Activated T-helper 9 cell treated with anti-CD3 and anti-CD28 coated beads, Interleukin-2, amount 50 U/mL, for 16 hours (primary cell): ENCODE measurements around the gene ENTPD8.
A peak's percentile ranks its signal among the peaks of the same experiment; 100 is the strongest.

Source experiments
- DNase-seq: peaks from one replicate; pipeline ENCODE4 v3.0.0-alpha.2; 2020; ENCODE audit warnings: low read depth

Gene ENTPD8

DNA sequence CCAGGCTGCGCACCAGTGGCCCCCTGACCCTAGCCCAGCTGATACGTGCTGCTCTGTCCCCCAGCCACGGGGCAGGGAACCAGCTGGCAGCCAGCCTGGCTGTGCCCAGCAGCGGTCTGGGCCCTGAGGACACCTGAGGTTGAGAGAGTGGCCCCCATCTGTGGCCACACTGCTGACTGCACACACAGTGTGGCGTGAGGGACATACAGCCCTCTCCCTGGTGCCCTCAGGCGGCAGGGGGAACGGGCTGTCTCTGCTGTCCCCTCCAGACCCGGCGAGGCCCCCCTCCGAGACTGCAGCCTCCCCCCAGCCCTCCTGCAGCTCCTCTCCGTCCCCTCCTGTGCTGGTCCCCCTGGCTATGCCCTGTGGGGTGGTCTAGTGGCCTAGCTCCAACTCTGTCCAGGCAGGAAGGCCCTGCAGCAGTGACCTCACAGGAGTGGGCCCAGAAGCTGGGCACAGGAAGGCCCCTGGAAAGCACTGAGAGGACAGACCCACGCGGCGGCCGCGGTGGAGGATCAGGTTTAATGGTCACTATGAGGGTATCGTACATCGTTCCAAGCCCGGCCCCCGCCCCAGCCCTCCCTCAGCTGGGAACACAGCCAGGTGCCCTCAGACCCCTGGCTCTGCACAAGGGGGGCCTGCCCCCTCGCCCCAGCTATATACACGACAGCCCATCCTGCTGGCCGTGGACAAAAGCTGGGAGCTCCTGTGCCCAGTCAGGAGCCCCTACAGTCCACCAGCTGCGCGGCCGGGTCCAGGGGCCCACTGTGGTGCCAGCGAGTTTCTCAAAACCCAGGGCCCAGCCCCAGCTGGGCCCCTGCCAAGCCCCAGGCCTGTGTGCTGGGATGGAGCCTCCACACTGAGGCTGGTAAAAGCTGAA is 6.8 kb upstream of the ENTPD8 start:
- no peak for DNase-seq

DNA sequence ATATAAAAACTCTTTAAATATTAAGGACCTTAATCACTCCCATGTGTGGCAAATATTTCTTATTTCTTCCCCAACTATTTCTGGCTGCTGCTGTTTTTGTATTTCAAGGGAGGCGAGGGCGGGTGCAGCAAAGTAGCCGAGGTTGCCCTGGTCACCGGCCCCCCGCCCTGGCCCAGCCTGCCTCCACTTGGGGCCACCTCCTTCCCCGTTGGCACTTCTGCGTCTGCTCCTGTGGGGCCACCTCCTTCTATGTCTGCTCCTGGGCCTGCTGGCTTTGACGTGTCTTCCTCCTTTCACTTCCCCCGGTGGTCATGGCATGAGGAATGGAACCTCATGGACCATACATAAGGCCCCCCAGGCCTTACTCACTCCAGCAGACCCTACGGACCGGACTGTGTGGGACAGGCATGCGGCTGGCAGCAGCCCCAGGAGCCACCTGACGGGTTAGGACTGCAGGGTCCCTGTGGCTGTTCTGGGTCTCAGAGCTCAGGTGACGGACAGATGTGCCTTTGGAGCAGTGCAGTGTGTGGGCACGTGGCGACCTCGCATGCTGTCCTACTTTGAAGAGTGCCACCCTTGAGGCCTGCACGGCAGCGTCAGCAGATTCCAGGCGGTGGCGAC is 5.8 kb upstream of the ENTPD8 start:
- no peak for DNase-seq

DNA sequence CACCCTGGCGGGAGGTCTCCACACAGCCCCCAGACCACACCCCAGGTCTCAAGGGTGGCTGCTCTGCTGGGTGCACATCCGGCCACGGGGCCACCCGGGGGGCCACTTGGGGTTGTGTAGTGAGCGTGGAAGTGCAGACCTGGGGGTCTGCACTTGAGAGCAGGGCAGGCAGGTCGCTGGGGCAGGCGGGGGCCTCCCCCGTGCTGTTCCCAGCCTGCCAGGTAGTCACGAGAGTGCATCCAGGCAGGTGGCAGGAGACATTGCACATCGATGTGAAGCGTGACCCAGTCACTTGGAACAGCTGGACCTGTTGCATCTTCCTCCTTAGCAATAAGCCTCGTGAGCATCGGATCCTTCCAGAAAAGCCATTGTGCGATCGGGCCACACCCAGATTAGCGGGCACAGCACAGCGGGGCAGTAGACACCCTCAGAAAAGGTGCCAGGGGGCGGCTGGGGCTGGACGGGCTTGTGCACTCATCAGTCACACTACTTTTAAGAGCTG is 4.8 kb upstream of the ENTPD8 start:
- no peak for DNase-seq

DNA sequence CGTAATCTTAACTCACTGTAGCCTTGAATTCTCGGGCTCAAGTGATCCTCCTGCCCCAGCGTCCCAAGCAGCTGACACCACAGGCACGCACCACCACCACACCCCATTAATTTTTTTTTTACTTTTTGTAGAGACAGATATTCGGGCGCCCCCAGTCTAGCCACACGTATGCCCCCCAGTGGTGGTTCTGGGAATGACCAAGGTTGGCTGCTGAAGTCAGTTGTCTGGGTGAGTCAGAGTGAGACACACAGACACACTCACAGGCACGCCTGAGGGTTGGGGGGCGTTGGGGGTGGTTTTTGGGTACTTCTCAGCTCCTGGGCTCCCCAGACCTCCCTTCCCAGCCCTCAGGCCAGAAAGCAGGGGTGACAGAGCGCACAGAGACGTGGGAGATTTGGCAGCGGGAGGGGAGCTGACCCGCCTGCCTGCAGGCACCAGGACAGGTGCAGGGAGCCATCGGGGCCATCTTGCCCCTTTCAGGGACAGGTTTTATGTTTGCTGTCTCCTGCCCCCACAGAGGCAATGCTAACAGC is 4.2 kb upstream of the ENTPD8 start:
- peak; percentile 70 for DNase-seq

DNA sequence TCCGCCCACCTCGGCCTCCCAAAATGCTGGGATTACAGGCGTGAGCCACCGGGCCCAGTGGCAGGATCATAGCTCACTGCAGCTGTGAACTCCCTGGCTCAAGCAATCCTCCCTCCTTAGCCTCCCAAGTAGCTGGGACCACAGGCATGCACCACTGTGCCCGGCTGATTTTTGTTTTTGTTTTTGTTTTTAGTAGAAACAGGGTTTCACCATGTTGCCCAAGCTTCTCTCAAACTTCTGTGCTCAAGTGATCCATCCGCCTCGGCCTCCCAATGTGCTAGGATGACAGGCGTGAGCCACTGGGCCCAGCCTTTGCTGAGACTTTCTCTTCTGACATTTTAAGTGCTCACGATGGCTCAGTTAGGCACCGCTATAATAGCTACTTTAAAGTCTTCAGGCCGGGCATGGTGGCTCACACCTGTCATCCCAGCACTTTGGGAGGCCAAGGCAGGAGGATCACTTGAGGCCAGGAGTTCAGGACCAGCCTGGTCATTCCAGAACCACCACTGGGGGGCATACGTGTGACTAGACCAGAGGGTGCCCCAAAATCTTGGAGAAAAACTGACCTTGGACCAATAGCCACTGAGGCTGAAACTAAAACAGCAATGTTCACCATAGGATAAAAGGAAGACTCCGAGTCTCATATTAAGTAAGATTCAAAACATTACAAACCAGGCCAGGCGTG is 3.1 kb upstream of the ENTPD8 start:
- no peak for DNase-seq

DNA sequence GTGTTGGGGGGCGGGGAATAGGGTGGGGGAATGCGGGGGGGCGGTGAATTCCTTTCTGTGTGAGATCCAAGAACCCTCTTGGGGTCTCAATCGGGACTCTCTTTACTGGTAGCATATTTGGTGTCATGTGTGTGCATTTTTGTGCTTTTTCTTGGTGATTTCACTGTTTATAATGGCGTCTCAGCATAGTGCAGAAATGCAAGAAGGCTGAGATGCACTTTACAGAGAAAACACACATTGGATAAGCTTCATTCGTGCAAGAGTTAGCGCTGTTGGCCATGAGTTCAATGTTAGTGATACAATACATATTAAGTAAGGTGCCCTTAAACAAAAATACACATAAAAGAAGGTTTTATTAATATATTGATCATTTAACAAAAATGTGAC is 771 bp upstream of the ENTPD8 start:
- no peak for DNase-seq

DNA sequence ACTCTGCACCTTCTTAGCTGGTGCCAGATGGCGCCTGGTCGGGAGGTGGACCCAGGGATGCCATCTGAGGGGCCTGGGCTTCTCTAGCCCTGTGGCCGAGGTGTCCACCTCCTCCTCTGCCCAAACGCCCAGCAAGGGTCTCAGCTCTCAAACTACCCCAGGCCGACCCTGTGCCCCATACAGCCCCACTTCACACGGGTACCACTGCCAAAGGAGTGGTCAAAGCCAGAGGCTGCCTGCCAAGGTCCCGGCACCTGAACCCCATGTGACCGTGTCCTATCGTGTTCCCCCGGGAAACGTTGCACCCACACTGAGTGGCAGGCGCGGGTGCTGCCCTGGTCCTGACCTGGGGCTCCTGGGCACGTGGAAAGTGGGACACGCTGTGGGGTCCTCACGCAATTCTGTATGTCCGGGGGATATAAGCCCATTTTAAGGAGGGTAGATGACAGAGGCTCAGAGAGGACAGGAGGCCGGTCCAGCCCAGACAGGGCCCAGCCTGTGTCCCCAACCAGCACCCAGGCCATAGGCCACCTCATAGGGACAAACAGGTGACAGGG is 1.9 kb downstream of the ENTPD8 start:
- DNase-seq = no peak

DNA sequence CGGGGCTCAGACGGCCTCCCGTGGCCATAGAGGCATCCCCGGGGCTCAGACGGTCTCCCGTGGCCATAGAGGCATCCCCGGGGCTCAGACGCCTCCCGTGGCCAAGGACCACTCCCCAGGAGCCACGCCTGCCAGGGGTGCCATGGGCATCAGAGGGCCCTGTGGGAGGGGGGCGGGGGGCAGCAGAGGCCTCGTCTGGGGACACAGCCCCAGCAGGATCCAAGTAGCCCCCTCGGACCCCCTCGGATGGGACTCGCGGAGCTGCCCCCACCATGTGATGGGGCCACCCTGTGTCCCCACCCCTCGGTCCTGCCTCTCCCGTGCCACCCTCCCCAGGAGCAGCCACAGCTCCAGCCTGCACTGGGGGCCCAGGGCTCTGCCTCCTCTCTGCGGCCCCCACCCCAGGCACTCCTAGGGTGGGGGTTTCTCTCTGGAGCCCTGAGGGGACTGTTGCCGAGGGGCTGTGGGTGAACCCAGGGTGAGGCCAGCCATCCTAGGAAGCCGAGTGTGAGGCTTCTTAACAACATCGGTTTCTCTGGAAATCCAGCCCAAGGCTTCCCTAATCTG is 2.5 kb downstream of the ENTPD8 start:
- no peak for DNase-seq

DNA sequence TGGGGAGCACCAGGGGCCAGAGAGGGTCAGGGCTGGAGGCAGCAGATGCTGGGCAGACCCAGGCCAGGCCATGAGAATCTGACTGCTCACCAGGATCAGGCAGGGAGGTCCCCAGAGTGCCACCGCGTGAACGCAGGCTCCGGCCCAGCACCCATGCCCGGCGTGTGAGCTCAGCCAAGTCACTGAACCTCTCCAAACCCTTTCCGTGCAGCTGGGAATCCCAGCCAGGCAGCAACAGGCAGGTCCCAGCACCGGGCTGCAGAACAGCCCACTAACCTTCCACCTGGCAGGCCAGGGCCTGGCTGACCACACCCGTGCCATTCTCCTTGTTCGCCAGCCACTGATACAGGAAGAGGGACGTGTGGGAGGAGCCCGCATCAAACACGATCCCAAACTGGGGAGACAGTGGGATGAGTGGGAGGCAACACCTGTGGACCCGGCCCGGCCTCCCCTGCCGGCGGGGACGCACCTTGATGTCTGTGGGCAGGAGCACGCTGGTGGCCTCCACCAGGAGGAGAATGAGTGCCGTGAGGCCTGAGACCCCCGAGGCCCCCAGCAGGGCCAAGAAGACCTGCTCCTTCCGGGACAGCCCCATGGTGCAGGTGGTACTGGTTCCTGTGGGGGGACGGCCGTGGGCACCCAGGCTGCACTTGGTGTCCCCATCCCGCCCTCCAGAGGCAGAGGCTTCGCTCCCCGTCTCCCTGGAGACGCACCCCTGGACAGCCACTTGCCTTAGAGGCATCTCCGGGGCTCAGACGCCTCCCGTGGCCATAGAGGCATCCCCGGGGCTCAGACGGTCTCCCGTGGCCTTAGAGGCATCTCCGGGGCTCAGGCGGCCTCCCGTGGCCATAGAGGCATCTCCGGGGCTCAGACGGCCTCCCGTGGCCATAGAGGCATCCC is 3.2 kb downstream of the ENTPD8 start:
- DNase-seq = no peak

DNA sequence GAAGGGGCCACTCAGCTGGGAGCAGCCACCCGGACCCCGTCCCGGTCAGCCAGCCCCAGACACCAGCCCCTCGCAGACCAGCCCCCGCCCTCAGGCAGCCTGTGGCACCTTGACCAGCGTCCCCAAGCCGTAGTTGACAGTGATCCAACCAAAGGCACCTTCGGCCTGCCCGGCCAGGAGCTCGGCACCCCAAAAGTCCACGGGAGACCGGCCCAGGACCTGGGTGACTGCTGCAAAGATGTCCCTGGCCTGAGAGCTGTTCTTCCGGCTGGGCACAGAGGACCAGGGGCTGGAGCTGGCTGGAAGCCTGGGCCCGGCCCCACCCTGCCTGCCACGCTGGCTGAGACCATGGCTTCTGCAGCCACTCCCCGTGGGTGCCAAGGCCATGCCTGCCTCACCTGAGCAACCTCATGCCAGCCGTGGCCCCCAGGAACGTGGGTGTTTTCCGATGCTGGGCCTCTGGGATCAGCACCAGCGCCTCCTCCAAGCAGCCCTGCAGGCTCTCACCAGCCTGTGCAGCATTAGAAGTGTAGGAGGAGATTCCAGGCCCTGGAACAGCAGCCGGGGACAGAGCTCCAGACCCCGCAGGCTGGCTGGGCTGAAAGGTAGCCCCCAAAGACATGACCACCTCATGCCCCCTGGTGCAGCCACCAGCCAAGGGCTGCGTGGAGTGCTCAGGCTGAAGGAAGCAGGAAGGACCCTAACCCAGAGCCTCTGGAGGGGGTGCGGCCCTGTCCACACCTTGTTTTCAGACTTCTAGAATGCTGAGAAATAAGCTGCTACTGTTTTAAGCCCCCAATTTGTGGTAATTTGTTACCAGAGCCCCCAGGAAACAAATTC is 4.2 kb downstream of the ENTPD8 start:
- DNase-seq = no peak

DNA sequence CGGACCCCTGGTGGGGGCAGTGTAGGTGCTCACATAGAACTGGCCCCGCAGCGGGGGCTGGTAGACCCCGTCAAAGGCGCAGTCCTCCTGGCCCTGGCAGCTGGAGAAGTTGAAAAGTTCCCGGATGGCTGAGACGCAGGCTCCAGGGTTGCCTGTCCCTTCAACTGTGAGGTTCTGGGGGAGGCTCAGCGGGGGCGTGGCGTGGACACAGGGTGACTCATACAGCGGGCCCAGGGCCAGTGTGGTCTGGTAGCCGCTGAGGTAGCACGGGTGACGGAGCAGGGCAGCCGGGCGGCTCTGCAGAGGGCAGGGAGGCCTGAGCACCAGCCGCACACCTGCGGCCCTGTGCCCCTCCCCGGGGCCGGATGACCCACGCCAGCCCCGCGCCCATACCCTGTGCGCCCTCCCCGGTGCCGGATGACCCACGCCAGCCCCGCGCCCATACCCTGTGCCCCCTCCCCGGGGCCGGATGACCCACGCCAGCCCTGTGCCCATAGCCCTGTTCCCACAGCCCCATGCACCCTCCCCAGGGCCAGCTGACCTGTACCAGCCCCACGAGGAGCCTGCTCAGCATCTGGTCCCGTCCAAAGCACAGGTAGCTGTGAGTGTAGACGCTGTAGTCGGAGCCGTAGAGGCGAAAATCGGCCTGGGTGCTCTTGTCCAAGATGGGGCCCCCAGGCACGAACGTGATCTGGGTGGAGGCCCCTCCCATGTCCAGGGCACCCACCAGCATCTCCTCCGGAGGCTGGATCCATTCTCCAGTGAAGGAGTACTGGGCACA is 5.0 kb downstream of the ENTPD8 start:
- no peak for DNase-seq

DNA sequence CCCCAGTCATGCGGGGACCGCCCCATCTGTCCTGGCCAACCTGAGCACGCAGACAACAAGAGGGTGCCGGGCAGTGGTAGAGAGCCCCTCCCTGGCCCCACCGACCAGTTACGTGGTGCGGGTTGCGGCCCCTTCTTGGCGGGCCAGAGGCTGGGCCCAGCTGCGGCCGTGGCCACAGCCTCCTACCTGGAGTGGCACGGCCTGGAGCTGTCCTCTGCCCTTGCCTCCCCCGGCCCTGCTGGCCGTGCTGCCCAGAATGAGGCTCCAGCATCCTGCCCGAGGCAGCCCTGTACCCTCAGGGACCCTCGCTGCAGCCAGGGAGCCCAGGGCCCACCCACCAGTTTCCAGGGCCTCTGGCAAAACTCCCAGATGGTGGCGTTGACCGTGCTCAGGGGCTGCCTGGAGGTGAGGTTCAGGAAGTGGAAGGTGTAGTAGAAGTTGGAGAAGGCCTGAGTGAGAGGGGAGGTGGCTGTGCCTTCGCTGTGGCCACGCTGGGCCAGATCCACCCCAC is 5.7 kb downstream of the ENTPD8 start:
- DNase-seq = no peak

DNA sequence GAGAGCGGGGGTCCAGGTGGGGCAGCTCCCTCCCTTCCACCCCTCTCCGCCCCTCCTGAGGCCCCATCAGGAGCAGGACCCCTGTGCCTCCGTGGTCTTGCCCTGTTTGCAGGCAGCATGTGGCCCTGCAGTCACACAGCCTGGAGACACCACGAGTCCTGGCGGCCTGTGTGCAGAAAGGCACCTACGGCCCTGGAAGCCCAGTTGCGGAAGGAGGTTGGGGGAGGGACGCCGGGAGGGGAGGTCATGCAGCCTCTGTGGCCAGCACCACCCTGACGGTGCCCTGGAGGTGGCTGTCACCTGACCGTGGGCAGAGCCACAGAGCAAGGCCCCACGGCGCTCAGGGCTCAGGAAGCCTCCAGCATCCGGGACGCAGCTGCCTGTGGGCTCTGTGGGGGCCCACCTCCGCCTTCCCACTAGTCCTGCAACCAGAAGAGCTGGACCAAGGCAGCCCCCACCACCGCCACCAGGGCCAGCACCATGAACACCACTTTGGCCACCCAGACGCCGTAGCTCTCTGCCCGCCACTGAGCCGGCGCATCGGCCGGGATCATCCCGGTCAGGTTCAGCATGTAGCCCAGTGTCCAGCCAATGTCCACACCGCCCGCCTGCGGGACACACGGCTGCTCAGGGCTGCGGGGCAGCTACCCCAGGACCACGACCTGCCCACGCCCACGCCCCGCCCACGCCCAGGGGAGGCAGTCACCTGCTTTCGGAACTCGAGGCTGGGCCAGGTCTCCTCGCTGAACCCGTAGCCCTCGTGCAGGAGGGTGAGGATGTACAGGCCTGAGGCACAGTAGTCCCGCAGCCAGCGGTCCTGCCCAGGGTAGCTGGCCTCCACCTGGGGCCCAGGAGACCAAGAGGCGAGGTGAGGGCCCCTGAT is 6.4 kb downstream of the ENTPD8 start:
- no peak for DNase-seq

DNA sequence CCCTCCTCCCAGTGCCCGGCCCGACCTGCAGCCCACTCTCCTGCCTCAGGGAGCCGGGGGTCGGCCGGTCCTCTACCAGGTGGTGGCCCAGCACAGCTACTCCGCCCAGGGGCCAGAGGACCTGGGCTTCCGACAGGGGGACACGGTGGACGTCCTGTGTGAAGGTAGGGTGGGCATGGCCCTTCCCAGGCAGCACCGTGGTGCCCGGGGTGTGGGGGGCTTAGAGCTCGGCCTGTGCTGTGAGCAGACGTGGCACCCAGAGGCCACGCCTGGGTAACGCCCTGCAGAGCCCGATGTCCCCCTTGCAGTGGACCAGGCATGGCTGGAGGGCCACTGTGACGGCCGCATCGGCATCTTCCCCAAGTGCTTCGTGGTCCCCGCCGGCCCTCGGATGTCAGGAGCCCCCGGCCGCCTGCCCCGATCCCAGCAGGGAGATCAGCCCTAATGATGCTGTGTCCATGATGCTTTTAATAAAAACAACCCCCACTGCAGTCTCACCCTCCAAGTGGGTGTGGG is 7.2 kb downstream of the ENTPD8 start:
- no peak for DNase-seq

DNA sequence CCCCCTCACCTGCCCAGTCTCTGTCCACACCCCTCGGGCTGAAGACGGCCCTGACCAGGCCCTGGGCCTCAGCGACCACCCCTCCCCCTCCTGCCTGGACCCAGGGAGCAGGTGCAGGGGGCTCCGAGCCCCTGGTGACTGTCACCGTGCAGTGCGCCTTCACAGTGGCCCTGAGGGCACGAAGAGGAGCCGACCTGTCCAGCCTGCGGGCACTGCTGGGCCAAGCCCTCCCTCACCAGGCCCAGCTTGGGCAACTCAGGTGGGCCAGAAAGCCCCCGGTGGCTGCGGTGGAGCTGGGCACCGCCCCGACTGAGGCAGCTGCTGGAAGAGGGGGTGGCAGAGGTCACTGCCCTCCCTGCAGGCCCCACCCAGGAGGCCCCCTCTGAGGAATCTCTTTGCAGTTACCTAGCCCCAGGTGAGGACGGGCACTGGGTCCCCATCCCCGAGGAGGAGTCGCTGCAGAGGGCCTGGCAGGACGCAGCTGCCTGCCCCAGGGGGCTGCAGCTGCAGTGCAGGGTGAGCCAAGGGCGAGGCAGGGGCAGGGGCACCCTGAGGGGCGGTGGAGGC is 7.7 kb downstream of the ENTPD8 start:
- DNase-seq = no peak

DNA sequence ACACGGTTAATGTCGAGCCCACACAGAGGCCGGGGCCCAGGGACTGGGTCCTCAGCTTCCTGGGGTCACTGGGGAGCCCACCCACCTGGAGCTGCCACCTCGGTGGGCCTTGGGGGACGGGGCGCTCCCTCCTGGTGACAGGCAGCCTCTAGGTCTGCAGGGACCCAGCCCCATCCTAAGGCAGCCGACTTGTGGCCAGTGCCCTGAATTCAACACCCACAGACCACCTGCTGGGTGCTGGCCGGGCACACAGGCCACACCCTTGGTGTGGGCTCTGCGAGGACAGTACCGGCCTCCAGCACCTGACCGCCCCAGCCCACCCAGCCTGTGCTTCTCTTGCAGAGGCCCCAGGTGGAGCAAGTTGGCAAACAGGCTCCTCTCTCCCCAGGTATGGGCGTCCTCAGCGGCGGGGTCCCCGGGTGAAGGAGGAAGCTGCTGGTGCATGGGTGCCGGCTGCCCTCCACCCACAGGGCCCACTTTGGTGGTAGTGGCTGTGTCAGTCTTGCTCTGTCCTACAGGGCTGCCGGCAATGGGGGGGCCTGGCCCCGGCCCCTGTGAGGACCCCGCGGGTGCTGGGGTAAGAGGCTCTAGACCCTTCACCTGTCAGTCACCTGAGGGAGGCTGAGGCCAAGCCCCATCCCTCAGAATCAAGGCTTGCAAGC is 8.3 kb downstream of the ENTPD8 start:
- DNase-seq = no peak

DNA sequence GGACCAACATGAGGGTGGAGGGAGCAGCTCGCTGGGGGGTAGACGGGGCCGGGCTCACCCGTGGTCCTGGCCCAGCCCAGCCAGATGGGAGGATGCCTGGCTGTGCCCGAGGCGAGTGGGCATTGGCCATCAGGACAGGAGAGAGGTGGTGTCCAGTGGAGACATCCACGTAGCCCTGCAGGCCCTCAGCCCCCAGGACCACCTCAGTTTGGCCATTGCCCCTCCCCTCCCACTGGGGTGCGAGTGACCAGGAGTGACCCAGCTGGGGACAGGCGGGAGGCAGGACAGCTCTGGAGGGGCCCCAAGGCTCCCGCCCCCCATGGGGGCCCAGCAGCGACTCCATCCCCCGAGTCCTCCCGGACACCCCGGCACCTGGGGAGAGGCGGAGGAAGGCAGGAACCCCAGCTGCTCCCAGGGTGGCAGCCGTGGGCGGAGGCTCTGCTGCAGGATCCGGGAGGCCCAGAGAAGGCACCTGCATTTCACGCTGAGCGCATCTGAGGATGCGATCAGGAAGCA is 9.7 kb downstream of the ENTPD8 start:
- no peak for DNase-seq
